Stimulated activated CD8-positive, alpha-beta memory T cell treated with anti-CD3 and anti-CD28 coated beads, Interleukin-12 subunit alpha, Interleukin-12 subunit beta, amount 100 ng/mL, for 4 hours (primary cell): Measurements from ENCODE around the gene AP1S2.
"Not testable (repeated sequence)": the region's sequence is repeated elsewhere in the genome, so short reads cannot be mapped to it uniquely, and the experiment has no call there.

Source experiments
- DNase-seq: peaks from one replicate; pipeline ENCODE4 v3.0.0-alpha.2; 2020; ENCODE audit warnings: low read depth

AP1S2 gene

GRCh38 chrX:15854712-15855567 is at the start of gene AP1S2:
AP1S2 (minus strand) TSS chrX:15854813; CDS start chrX:15852524, 2,289 bp downstream.
- peak; percentile 98 for DNase-seq

GRCh38 chrX:15903186-15903681 is 48.6 kb upstream of the AP1S2 start:
- no peak for DNase-seq

GRCh38 chrX:15895334-15895733 is 40.7 kb upstream of the AP1S2 start:
- DNase-seq, result no peak

GRCh38 chrX:15894724-15895123 is 40.1 kb upstream of the AP1S2 start:
- DNase-seq, result no peak

DNA sequence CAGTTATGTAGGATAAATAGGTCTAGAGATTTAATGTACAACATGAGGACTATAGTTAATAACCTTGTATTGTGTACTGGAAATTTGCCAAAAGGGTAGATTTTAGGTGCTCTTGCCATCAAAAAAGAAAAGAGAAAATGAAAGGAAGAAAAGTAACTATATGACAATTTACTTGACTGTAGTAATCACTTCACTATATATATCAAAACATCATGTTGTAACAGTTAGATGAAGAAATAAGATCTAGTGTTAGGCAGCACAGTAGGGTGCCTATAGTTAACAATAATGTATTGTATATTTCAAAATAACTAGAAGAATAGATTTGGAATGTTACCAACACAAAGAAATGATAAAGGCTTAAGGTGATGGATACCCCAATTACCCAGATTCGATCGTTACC is 35.9 kb upstream of the AP1S2 start:
- no peak for DNase-seq

GRCh38 chrX:15888062-15888461 is 33.4 kb upstream of the AP1S2 start:
- no peak for DNase-seq

DNA sequence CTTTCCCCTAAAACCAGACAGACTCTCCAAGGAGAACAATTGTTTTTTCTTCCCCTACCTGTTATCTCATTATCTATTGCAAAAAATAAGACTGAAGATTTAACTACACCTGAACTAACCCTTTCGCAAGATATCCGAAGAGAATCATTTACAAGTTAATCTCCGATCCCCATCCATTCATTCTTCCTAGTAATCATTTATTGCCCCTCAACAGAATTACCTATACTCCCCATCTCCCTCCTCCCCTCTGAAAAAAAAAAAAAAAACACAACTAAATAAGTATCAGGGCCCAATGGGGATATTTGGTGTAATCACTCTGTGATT is 28.9 kb upstream of the AP1S2 start:
- DNase-seq, result no peak

DNA sequence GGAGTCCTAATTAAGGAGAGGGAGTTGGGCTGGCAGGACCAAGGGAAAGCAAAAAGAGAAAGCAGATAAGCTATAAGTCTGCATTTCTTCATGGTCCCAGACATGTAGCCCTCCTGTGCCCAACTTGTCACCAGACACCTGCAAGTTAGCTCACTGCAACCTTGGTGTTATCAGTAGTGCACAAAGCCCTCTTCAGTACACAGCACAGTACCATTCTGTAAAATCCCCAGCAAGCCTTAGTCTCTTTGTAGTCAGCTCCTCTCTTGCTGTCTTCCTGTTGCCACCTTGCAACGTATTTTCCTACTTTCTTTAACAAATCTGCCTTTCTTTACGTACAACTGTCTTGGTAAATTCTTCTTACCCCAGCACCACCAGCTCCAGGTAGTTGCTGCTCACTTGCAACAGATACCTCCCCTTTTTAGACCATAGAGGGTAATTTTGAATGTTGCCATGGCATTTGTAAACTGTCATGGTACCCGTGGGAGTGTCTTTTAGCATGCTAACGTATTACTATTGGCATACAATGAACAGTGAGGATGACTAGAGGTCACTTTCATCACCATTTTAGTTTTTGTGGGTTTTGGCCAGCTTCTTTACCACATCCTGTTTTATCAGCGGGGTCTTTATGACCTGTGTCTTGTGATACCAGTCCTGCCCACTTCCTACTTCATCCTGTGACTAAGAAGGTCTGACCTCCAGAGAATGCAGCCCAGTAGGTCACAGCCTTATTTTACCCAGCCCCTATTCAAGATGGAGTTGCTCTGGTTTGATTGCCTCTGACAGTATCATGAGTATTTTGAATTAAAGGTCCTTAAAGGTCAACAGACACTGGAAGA is 28.3 kb upstream of the AP1S2 start:
- no peak for DNase-seq

DNA sequence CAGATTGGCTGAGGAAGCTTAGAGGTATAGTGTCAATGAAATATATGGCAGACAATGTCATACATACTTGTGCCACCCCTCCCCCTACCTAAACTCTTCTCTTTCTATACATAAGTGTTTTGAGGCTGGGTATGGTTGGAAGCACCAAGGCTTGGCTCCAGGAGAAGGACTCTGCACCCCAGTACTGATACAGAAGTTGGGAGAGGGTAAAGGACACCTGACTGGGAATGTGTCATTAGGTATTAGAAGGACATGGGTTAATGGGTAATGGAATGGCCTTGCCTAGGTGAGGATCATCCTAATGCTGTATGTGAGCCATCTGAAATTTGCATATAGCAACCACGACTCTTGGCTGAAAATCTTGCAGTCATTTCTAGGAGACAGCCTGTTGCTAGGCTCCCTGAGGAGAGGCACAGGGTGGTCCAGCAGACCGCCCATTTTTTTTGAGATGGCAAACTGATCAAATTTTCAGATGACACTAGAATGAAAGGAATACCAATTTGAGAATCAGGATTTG is 26.8 kb upstream of the AP1S2 start:
- no peak for DNase-seq

DNA sequence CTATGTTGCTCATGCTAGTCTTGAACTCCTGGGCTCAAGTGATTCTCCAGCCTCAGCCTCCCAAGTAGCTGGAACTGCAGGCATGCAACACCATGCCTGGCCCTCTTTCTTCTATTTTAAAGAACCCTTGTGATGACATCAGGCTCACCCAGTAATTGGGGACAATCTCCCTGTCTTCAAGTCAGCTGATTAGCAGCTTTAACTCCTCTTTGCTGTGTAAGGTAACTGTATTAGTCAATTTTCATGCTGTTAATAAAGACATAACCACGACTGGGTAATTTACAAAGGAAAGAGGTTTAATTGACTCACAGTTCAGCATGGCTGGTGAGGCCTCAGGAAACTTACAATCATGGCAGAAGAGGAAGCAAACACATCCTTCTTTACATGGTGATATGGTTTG is 23.3 kb upstream of the AP1S2 start:
- not testable (repeated sequence) for DNase-seq

GRCh38 chrX:15877380-15877779 is 22.8 kb upstream of the AP1S2 start:
- DNase-seq, result no peak

- DNase-seq, result no peak
These were observed 20.1 kb upstream of the AP1S2 start for GRCh38 chrX:15874672-15875071.

GRCh38 chrX:15873566-15873965 is 19.0 kb upstream of the AP1S2 start:
- no peak for DNase-seq

DNA sequence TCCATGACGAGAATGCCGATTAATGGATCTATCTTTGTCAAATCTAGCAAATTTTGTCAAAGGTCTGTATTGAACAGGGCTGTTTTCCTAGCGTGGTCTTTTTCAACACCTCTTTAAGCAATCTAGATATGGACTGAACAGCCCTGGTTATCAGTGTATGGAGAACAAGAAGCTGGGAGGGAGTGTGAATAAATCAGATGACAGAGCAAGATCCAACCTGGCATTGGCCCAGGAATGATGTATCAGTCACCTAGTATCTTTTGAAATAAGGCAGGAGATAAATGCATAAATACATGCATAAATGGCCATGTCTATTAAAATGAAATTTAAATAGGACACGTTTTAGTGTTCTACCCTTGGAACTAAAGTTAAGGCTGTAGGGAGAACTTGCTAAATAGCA is 15.7 kb upstream of the AP1S2 start:
- no peak for DNase-seq

DNA sequence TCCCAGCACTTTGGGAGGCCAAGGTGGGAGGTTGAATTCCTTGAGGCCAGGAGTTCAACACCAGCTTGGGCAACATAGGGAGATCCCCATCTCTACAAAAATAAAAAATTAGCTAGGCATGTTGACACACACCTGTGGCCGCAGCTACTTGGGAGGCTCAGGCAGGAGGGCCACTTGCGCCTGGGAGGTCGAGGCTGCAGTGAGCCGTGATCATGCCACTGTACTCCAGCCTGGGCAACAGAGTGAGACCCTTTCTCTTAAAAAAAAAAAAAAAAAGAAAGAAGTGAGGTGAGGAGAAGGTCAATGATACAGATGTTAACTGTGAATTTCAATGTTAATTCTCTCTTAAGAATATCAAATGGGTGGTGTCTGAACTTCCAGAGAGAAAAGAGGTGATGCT is 15.1 kb upstream of the AP1S2 start:
- no peak for DNase-seq

DNA sequence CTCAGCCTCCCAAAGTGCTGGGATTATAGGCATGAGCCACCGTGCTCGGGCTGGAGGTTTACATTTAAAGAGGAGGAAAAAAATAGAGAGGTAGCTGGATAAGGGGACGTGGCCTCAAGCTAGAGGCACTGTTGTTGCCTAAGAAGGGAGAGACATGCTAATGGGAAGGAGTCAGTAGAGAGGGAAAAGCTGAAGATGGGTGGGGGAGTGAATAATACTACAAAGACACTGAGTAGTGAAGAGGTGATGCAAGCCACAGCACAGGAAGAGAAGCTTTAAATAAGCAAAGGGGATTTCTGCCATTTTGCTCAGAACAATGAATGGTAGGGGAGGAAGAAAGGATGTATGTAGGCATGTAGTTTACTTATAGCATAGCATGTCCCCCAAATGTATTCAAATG is 11.5 kb upstream of the AP1S2 start:
- DNase-seq, result no peak

GRCh38 chrX:15864629-15865028 is 10.0 kb upstream of the AP1S2 start:
- DNase-seq, result no peak

- DNase-seq, result no peak
These were observed 9.4 kb upstream of the AP1S2 start for GRCh38 chrX:15864023-15864422.

DNA sequence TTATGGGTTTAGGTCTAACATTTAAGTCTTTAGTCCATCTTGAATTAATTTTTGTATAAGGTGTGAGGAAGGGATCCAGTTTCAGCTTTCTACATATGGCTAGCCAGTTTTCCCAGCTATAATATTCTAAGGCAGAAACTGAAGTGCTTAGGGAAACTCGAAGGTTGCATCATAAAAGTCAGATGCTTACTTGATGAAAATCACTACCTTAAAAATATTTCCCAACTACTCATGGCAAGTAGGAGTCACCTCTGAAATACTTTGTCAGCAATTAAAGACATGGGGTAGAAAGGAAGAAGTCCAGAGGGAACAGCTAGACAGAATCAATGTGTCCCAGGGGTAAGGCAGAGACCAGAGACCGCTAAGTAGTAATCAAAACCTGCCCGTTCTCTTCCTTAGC is 6.3 kb upstream of the AP1S2 start:
- no peak for DNase-seq

DNA sequence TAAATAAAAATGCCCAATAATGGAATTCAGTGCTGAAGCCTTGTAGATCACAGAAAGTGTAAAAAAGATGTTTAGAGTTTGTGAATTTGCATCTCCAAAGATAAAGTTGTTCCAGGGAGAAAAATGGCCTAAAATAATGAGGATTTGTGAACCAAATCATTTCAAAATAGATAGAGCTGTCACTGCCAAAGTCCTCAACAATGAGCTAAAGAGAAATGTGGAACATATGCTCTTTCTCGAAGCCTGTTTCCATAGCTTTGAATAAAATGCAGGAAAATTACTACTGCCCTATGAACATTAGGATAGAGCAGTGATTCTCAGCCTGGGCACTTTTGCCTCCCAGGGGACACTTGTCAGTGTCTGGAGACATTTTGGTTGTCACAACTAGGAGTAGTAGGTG is 3.4 kb upstream of the AP1S2 start:
- DNase-seq, result no peak

- no peak for DNase-seq
These were observed 2.0 kb upstream of the AP1S2 start for GRCh38 chrX:15856636-15857035.

- no peak for DNase-seq
These were observed 1.6 kb upstream of the AP1S2 start for GRCh38 chrX:15856222-15856587.

DNA sequence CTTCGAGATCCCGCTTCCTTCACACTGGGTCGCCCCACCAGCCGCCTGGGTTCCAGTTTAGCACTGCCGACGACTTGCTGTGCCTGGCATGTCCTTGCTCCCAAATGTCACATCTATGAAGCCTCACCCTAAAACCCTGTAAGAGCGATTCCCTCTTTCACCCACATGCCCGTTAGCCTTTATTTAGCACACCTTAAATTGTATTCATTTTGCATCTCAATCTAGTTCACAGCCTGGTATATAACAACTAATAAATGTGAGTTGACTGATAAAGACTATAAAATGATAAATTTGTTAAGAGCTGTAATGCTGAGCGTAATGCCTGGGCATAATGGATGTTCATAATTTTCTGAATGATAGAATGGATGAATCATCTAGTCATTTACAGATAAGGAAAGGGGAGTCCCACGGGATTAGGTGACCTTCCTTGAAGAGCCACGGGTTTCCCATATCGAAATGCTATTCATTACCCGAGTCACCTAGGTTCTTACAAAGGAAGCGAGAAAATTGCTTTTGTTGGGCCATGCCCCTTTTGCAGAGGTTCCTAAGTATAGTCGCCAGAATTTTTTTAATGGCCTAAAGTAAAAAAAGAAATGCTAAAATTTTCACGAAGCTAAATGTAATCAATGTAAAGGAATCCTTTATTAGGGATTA is 1.1 kb upstream of the AP1S2 start:
- DNase-seq, result no peak
